Stimulated activated CD8-positive, alpha-beta memory T cell treated with anti-CD3 and anti-CD28 coated beads, Interleukin-2, amount 100 ng/mL, for 1 hour (primary cell): Measurements from ENCODE around the gene FNDC1.
"Not testable (repeated sequence)": the region's sequence is repeated elsewhere in the genome, so short reads cannot be mapped to it uniquely, and the experiment has no call there.

Experiments
- DNase-seq, 2 donors: peaks; one replicate each; pipeline ENCODE4 v3.0.0-alpha.2; 2020; ENCODE audit warnings: low read depth in 2 of 2

The FNDC1 gene

GRCh38 chr6:159256128-159256527 is 86.9 kb downstream of the FNDC1 start:
- DNase-seq: no peak

GRCh38 chr6:159257846-159258245 is 88.6 kb downstream of the FNDC1 start:
- no peak for DNase-seq

GRCh38 chr6:159259441-159260125 is 90.4 kb downstream of the FNDC1 start:
- no peak for DNase-seq

GRCh38 chr6:159260208-159260607 is 91.0 kb downstream of the FNDC1 start:
- DNase-seq: no peak

GRCh38 chr6:159261995-159262394 is 92.8 kb downstream of the FNDC1 start:
- no peak for DNase-seq

- no peak for DNase-seq
Observed at GRCh38 chr6:159262586-159262985, 93.4 kb downstream of the FNDC1 start.

GRCh38 chr6:159267165-159267564 is 98.0 kb downstream of the FNDC1 start:
- DNase-seq: no peak

GRCh38 chr6:159268511-159268910 is 99.3 kb downstream of the FNDC1 start:
- no peak for DNase-seq

- no peak for DNase-seq
Observed at GRCh38 chr6:159271257-159271656, 102.1 kb downstream of the FNDC1 start.

- no peak for DNase-seq
Observed at GRCh38 chr6:159278626-159279025, 109.4 kb downstream of the FNDC1 start.

- DNase-seq: no peak
Observed at GRCh38 chr6:159279790-159280277, 110.6 kb downstream of the FNDC1 start.

- DNase-seq: no peak
Observed at GRCh38 chr6:159282421-159282820, 113.2 kb downstream of the FNDC1 start.

GRCh38 chr6:159284661-159285060 is 115.5 kb downstream of the FNDC1 start:
- DNase-seq: not testable (repeated sequence)

- no peak for DNase-seq
Observed at GRCh38 chr6:159298840-159299239, 129.6 kb downstream of the FNDC1 start.

GRCh38 chr6:159299566-159299965 is 130.4 kb downstream of the FNDC1 start:
- no peak for DNase-seq

- no peak for DNase-seq
Observed at GRCh38 chr6:159301277-159301676, 132.1 kb downstream of the FNDC1 start.

- no peak for DNase-seq
Observed at GRCh38 chr6:159301810-159302593, 132.8 kb downstream of the FNDC1 start.

GRCh38 chr6:159302594-159302992 is 133.4 kb downstream of the FNDC1 start:
- DNase-seq: no peak

GRCh38 chr6:159303159-159303558 is 134.0 kb downstream of the FNDC1 start:
- no peak for DNase-seq

GRCh38 chr6:159303784-159304183 is 134.6 kb downstream of the FNDC1 start:
- no peak for DNase-seq

- DNase-seq: no peak
Observed at GRCh38 chr6:159304641-159305040, 135.4 kb downstream of the FNDC1 start.

GRCh38 chr6:159305159-159305558 is 136.0 kb downstream of the FNDC1 start:
- no peak for DNase-seq
